Brain microvascular endothelial cell (primary cell): Measurements from ENCODE around the gene INTS4.
"Not testable (repeated sequence)": the region's sequence is repeated elsewhere in the genome, so short reads cannot be mapped to it uniquely, and the experiment has no call there.

ENCODE experiments used
- DNase-seq: peaks from one replicate; pipeline ENCODE4 v3.0.0-alpha.2; 2020
- H3K27ac ChIP-seq: fragments of 250-450 bp; sonication (Bioruptor Pico); 2 replicates; pipeline ENCODE4 v1.5.1; 2020; ENCODE audit warnings: mild to moderate bottlenecking, moderate library complexity
- H3K27me3 ChIP-seq: fragments of 250-450 bp; sonication (Bioruptor Pico); replicated peaks from 2 replicates; pipeline ENCODE4 v1.5.1; 2020; ENCODE audit warnings: mild to moderate bottlenecking
- H3K36me3 ChIP-seq: fragments of 250-450 bp; sonication (Bioruptor Pico); replicated peaks from 2 replicates; pipeline ENCODE4 v1.5.1; 2020; ENCODE audit warnings: mild to moderate bottlenecking
- H3K4me3 ChIP-seq: 2 replicates; pipeline ENCODE4 v1.5.1; 2011; ENCODE audit warnings: low read depth, mild to moderate bottlenecking, control low read depth, low read length, moderate library complexity
- in situ Hi-C: cut with HindIII; loops from 2 replicates; pipeline ENCODE4 v1.10.0; 2017; ENCODE audit warnings: low sequenced_read_pairs, low pct_ligation_motif_present
- TF ChIP-seq, protein P1 (sequence below): IDR thresholded peaks from 2 replicates; pipeline ENCODE4 v1.5.1; 2011; ENCODE audit warnings: low read depth, mild to moderate bottlenecking, moderate library complexity, low read length, control low read depth, inconsistent platforms; ENCODE audit errors: missing control alignments

The INTS4 gene

GRCh38 chr11:77871855-77872254 lies 122.6 kb downstream of the INTS4 start:
- Histone ChIP-seq H3K27me3 (no peaks in the 10 kb centered on the region), H3K4me3 (no peak overlapping the region), H3K27ac (no peak overlapping the region), H3K36me3 (peaks cover 7% of the 10 kb centered on the region)
- in situ Hi-C loops: no loop called here
- TF ChIP-seq, protein P1, sequence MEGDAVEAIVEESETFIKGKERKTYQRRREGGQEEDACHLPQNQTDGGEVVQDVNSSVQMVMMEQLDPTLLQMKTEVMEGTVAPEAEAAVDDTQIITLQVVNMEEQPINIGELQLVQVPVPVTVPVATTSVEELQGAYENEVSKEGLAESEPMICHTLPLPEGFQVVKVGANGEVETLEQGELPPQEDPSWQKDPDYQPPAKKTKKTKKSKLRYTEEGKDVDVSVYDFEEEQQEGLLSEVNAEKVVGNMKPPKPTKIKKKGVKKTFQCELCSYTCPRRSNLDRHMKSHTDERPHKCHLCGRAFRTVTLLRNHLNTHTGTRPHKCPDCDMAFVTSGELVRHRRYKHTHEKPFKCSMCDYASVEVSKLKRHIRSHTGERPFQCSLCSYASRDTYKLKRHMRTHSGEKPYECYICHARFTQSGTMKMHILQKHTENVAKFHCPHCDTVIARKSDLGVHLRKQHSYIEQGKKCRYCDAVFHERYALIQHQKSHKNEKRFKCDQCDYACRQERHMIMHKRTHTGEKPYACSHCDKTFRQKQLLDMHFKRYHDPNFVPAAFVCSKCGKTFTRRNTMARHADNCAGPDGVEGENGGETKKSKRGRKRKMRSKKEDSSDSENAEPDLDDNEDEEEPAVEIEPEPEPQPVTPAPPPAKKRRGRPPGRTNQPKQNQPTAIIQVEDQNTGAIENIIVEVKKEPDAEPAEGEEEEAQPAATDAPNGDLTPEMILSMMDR: no peak
- no peak for DNase-seq

DNA sequence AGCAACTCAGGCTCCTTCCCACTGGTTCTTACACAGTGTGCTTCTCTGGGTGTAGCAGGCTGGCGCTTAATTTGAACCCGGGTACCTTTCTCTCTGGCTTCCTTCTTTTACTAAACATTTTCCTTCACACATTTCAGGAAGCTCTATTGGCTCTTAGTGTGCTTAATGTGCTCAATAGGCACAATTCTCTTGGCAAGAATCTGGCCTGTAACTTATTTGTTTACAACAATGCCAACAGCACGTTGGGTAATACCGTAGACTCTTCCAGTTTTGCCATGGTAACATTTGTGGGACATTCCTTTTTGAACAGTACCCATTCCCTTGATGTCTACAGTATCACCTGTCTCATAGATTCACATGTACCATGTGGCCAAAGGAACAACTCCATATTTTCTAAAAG lies 125.7 kb downstream of the INTS4 start:
- no peak overlapping the region for H3K4me3 ChIP-seq
- no peak overlapping the region for H3K27ac ChIP-seq
- TF ChIP-seq, protein P1: no peak
- no peaks in the 10 kb centered on the region for H3K27me3 ChIP-seq
- in situ Hi-C loops: no loop called here
- DNase-seq: no peak
- H3K36me3 ChIP-seq: peaks cover 7% of the 10 kb centered on the region

- Histone ChIP-seq H3K36me3 (peaks cover 7% of the 10 kb centered on the region), H3K4me3 (no peak overlapping the region), H3K27ac (no peak overlapping the region), H3K27me3 (no peaks in the 10 kb centered on the region)
- in situ Hi-C loops: no loop called here
- DNase-seq: no peak
- TF ChIP-seq, protein P1: no peak
Observed at GRCh38 chr11:77866336-77866735, 128.1 kb downstream of the INTS4 start.

DNA sequence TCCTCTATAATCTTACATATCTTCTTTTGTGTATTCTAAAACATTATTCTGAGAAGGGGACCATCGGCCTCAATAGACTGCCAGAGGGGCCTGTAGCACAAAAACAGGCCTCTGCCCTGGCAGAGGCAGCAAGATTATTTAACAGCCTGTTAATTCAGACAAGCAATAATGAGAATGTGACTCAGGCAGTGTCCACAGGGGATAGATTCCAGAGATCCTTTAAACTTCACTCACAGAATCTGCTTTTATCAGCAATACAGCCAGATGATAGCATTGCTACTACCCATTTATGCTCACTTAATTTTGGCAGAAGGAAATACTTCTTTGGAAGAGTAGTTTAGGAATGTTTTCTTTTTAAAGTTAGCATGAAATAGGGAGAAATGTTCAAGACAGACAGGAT lies 128.7 kb downstream of the INTS4 start:
- peak; percentile 27 for DNase-seq

DNA sequence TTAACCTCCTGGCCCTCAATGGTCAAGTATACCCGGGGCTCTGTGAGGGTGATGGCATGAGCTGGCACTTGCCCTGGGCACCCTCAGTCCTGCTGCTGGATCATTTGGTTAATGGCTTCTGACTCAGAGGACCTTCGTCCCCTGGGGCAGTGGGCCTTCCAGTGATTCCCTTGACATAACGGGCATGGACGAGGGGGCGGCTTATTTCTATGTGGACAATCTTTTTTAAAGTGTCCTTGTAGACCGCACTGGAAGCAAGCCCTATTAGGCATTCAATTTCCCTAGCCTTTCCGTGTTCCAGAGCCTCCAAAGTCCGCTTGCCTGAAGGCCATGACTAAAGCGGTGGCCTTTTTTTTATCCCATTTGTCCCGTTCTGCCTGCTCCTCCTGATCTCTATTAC lies 133.0 kb downstream of the INTS4 start:
- in situ Hi-C loops, DNase-seq, H3K27ac ChIP-seq, H3K27me3 ChIP-seq, H3K4me3 ChIP-seq, H3K36me3 ChIP-seq: not testable (repeated sequence)

More for the DNA sequence above, 128.7 kb downstream of the INTS4 start:
- Histone ChIP-seq H3K27me3 (no peaks in the 10 kb centered on the region), H3K27ac (no peak overlapping the region), H3K36me3 (peaks cover 6% of the 10 kb centered on the region), H3K4me3 (no peak overlapping the region)
- TF ChIP-seq, protein P1: no peak
- in situ Hi-C loops: no loop called here

- H3K27me3 ChIP-seq, in situ Hi-C loops, DNase-seq, H3K4me3 ChIP-seq, H3K27ac ChIP-seq: not testable (repeated sequence)
- peaks cover 15% of the 10 kb centered on the region for H3K36me3 ChIP-seq
Observed at GRCh38 chr11:77857906-77858457, 136.5 kb downstream of the INTS4 start.

DNA sequence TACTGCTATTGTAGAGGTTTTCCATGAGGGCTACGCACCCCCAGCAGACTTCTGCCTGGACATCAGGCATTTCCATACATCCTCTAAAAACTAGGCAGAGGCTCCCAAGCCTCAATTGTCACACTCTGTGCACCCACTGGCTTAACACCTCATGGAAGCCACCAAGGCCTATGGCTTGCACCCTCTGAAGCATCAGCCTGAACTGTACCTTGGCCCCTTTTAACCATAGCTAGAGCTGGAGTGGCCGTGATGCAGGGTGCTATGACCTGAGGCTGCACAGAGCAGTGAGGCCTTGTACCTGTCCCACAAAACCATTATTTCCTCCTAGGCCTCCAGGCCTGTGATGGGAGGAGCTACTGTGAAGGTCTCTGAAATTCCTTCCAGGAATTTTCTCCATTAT lies 139.6 kb downstream of the INTS4 start:
- no peak overlapping the region for H3K4me3 ChIP-seq
- no peaks in the 10 kb centered on the region for H3K27me3 ChIP-seq
- in situ Hi-C loops: no loop called here
- peaks cover 15% of the 10 kb centered on the region for H3K36me3 ChIP-seq
- DNase-seq: no peak
- TF ChIP-seq, protein P1: no peak
- no peak overlapping the region for H3K27ac ChIP-seq
